ENCODE measurements around the gene AKT1S1.
"Not testable (repeated sequence)": the region's sequence is repeated elsewhere in the genome, so short reads cannot be mapped to it uniquely, and the experiment has no call there.

Gene AKT1S1

DNA sequence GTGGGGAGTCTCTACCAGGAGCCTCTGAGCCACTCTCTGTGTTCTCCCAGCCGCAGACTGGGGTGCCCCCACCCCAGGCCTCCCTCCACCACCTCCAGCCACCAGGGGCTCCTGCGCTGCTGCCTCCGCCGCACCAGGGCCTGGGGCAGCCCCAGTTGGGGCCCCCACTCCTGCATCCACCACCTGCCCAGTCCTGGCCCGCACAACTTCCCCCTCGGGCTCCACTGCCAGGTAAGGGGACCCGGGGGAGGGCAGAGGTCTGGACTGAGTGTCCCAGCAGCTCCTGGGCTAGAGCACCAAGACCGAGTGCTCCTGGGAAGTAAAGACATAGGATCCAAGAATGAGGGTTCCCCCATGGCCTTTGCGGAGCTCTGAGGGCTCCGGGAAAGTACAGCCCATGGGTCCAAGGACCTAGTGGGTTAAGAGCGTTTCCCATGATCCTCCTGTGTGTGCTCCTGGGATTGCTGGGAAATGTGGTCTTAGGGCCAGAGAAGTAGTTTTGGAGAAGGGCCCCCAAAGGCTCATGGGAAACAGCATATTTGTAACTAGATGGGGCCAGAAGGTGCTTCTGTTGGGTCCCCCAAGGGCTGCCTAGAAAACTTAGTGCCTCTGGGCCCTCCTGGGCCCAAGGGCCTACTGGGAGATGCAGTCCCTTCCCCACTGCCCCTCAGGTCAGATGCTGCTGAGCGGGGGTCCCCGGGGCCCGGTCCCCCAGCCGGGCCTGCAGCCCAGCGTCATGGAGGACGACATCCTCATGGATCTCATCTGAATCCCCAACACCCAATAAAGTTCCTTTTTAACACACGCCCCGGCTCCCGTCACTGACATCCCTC lies 40.8 kb downstream of the AKT1S1 start:
- DNase-seq (ENCODE audit: low read depth): no peak

DNA sequence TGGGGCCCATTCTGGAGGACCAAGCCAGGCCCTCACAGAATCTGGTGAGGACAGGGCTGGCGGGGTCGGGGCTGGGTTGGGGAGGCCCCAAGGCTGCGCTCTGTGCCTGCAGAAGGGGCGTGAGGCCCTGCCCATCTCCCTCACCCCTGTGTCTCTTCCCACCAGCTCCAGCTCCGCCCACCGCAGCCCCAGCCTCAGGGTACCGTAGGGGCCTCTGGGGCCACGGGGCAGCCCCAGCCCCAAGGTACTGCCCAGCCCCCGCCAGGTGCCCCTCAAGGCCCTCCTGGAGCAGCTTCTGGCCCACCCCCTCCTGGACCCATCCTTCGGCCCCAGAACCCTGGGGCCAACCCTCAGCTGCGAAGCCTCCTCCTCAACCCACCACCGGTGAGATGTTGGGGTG lies 41.6 kb downstream of the AKT1S1 start:
- DNase-seq (ENCODE audit: low read depth): no peak

DNA sequence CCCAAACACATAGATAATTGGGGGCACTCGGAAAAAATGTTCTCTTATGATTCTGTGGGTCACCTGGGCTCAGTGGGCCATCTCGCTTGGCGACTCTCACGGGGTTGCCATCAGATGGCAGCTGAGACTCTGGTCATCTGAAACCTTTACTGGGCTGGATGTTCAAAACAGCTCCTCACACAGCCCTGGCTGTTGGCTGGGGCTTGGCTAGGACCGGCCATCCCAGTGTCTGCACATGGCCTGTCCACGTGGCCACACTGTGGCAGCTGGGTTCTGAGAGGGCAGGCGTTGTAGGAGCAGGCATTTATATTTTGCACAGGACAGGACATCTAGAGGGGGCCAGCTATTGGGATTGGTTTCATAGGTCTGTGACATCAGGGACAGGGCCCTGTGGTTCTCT lies 43.6 kb downstream of the AKT1S1 start:
- DNase-seq (ENCODE audit: low read depth): no peak

DNA sequence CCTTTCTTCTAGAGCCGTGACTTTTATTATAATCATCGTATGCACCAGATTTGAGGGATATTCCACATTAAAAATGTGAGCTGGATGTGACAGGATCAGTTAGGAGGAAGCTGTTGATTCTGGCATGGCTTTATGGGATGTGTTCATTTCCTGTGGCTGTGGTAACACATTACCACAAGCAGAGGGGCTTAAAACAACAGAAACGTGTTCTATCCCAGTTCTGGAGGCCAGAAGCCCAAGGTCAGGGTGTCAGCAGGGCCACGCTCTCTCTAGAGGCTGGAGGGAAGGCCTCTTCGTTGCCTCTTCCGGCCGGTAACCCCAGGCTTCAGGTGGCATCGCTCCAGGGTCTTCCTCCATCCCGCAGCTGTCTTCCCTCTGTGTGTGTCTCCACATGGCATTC lies 44.6 kb downstream of the AKT1S1 start:
- no peak for DNase-seq (ENCODE audit: low read depth)

DNA sequence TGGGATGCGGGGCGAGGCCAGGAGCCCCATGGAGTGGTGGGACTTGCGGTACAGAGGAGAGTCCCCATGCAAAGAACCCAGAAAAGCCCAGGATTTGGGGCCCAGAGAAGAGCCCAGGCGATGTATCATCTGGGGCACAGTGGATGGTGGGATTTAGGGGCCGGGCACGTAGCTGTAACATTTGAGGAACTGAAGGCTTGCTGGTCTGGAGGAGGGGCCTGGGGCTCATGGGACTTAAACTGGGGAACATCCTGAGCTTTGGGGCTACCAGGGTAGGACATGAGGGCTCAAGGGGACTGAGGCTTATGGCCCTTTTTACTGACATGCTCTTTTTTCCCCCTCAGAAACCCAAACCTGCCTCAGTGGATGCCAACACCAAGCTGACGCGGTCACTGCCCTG lies 45.6 kb downstream of the AKT1S1 start:
- no peak for DNase-seq (ENCODE audit: low read depth)

DNA sequence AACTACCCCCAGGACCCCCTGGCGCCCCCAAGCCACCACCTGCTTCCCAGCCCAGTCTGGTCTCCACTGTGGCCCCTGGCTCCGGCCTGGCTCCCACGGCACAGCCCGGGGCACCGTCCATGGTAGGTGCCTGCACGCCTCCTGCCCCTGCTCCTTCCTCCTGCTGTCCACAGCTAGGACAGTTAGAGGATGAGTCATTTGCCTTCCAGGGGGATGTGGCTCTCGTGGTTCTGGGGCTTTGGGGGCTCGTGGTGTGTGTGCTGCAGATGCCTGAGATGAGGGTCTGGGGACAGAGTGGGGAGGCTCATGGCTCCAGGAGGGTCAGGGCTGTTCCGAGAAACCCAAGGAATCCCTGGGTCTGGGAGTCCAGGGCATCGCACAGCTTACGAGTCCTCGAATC lies 46.4 kb downstream of the AKT1S1 start:
- DNase-seq (ENCODE audit: low read depth): no peak

DNA sequence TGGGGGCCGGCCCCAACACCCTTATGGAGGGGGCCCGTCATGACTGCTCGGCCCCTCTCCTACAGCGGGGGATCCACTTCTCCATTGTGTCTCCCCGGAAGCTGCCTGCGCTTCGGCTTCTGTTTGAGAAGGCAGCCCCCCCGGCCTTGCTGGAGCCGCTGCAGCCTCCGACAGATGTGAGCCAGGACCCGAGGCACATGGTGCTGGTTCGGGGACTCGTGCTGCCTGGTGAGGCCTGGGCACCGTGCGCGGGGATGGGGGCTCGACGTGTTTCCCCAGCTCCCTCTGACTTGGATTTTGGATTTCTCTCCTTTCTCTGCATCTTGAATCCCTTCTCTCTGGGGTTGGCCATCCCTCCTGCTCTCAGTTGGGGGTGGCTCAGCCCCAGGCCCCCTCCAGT lies 47.4 kb downstream of the AKT1S1 start:
- DNase-seq (ENCODE audit: low read depth): no peak

DNA sequence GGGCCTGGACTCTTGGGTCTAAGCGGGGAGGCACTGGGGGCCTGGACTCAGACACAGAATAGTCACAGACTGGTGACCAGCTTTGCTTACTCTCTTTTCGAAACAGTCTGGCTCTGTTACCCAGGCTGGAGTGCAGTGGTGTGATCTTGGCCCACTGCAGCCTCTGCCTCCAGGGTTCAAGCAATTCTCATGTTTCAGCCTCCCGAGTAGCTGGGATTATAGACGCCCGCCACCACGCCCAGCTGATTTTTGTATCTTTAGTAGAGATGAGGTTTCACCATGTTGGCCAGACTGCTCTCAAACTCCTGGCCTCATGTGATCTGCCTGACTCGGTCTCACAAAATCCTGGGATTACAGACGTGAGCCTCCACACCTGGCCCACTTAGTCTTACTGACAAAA lies 48.0 kb downstream of the AKT1S1 start:
- no peak for DNase-seq (ENCODE audit: low read depth)

DNA sequence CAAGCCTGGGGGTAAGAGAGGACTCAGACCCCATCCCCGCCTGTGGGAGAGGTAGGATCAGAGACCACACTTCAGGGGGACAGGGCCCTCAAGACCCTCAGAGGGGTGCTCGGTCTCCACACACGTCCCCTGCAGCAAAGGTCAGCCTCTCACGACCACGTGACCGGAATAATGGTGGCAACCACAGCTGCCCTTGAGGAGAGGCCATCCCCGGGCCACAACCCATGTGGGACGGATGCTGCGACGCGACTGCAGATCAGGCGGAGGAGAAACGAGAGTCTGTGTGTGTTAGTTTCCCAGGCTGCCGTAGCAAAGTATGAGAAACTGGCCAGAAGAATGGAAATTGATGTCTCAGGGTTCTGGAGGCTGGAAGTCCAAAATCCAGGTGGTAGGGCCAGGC lies 50.1 kb downstream of the AKT1S1 start:
- DNase-seq (ENCODE audit: low read depth): no peak

DNA sequence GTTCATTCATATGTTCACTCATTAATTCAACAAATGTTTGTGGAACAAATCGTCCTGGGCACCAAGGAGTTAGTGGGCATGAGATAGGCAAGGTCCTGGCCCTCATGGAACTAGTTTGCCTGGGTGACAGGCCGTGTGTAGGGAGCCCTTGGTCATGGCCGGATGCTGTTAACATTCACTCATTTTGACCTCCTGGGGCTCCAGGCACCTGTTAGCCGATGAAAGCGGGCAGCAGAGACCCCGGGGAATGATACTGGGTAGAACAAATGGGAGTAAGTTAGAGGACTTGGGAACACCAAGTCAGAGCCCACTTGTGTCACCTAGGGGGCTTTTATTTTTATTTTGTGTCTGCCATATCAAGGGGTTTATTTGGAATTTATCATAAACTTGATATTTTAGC lies 52.5 kb downstream of the AKT1S1 start:
- no peak for DNase-seq (ENCODE audit: low read depth)

DNA sequence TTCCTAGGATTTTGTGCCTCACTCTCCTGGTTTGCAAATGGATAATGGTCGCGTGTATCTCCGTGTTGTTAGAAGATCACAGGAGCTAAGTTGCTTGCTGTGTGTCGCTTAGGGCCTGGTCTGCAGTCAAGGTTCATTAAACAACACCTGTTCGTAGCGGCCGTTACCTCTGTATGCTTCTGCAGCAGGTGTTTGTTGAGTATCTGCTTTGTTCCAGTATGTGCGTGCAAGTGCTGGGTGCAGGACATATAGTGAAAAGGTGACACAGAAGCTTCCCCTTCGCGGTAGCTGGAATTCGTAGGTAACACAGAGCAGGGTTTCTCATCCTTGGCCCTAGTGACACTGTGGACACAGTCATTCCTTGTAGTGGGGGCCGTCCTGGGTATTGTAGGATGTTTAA lies 53.7 kb downstream of the AKT1S1 start:
- no peak for DNase-seq (ENCODE audit: low read depth)

DNA sequence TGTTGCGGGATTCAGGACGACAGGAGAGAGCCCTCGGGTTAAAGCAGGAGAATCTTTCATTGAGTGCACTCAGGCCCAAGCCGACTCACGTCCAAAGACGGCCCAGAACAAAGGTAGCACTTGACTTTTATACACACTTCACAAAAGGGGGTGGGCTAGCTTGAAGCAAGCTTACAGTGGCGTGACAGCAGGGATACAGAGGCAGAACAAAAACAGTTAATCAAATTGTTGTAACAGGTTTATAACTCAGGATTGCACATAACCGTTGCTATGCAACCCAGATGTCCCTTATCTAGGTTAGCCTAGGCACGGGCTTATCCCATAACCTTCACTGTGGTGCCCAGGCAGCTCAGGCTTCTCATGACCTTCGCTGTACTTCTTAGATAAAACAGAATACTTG lies 57.0 kb downstream of the AKT1S1 start:
- no peak for DNase-seq (ENCODE audit: low read depth)

DNA sequence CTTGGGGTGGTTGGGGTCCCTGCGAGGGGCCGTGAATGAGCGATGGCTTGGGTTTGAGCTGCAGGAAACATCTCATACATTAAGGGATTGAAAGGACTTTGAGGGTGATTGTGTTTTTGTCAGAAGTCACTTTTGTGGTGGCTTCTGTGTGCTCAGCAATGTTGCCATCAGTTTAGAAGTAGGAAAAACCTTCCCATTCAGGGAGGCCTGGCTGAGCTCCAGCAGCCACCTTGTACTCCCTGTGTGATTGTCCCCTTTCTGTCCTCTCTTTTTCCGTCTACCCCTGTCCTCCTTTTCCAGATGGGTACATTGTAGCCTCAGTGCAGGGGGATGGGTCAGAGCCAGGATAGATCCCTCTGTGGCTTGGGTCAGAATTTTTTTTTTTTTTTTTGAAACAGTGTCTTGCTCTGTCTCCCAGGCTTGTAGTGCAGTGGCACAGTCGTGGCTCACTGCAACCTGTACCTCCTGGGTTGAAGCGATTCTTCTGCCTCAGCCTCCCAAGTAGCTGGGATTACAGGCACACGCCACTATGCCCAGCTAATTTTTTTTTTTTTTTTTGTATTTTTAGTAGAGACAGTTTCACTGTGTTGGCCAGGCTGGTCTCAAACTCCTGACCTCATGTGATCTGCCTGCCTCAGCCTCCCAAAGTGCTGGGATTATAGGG lies 57.6 kb downstream of the AKT1S1 start:
- not testable (repeated sequence) for DNase-seq (ENCODE audit: low read depth)

Measured in activated T-cell treated with anti-CD3 and anti-CD28 coated beads for 24 hours (primary cell).